ENCODE measurements around the gene LRRC43. TPM values are rescaled to one million over a fixed set of nuclear protein-coding genes. Genes with fewer than 3 reads are reported as not detected.

The LRRC43 gene
- total and polyA plus RNA-seq, 2 donors (not counting 1 experiment from before 2014, with no cell fraction given) = 0.61 to 3.6 TPM

DNA sequence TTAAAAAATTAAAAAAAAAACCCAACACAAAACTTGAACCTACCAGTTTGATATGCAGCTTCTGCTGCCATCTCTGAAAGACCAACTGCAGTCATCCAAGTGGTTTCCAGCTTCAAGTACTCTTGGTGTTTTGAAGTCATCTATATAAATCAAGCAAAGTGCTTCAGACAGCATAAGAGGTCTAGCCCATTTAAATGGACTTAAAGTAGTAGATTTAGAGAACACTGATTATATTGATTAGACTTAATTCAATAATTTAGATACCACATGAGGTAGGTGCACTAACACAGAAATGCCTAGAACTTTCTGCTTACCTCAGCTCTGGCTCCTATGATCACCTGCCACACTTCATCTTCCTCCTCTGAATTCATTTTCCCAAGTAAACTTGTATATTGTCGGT is 33.5 kb downstream of the LRRC43 start:
- no peak overlapping the region for H3K4me3 ChIP-seq (replicated peaks in 1 of 4; ENCODE audit: control extremely low read depth in 1 of 4, insufficient read depth in 1 of 4, low read depth in 3 of 4, low read length in 4 of 4)
- no peak overlapping the region for H3K9ac ChIP-seq (ENCODE audit: insufficient read depth, low read length)
- no peak for DNase-seq (ENCODE audit: low read depth in 2 of 2)
- peaks cover 3% of the 10 kb centered on the region for H3K79me2 ChIP-seq (ENCODE audit: control insufficient read depth, insufficient read depth, low read length)
- H3K27me3 ChIP-seq (ENCODE audit: control insufficient read depth, insufficient read depth, low read length) = no peaks in the 10 kb centered on the region
- H4K20me1 ChIP-seq (ENCODE audit: control insufficient read depth, extremely low read depth, insufficient read depth, low read length) = no peaks in the 10 kb centered on the region
- no peak overlapping the region for H3K27ac ChIP-seq (ENCODE audit: insufficient read depth, low read length)
- TF ChIP-seq EZH2 (IDR thresholded peaks at IDR 0.05; ENCODE audit: low read length, missing control alignments) = no peak
- TF ChIP-seq, protein P1, sequence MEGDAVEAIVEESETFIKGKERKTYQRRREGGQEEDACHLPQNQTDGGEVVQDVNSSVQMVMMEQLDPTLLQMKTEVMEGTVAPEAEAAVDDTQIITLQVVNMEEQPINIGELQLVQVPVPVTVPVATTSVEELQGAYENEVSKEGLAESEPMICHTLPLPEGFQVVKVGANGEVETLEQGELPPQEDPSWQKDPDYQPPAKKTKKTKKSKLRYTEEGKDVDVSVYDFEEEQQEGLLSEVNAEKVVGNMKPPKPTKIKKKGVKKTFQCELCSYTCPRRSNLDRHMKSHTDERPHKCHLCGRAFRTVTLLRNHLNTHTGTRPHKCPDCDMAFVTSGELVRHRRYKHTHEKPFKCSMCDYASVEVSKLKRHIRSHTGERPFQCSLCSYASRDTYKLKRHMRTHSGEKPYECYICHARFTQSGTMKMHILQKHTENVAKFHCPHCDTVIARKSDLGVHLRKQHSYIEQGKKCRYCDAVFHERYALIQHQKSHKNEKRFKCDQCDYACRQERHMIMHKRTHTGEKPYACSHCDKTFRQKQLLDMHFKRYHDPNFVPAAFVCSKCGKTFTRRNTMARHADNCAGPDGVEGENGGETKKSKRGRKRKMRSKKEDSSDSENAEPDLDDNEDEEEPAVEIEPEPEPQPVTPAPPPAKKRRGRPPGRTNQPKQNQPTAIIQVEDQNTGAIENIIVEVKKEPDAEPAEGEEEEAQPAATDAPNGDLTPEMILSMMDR (conservative IDR thresholded peaks at IDR 0.05 in 1 of 2, IDR thresholded peaks at IDR 0.05 in 1 of 2; ENCODE audit: low read depth in 1 of 2, low read length in 2 of 2) = no peak
- H3K36me3 ChIP-seq (ENCODE audit: control insufficient read depth, insufficient read depth, low read length) = peaks cover 11% of the 10 kb centered on the region
- no peaks in the 10 kb centered on the region for H3K4me1 ChIP-seq (ENCODE audit: control insufficient read depth, extremely low read depth, insufficient read depth, low read length)
- no peak overlapping the region for H3K4me2 ChIP-seq (ENCODE audit: extremely low read depth, insufficient read depth, low read length)
- no peak overlapping the region for H2AFZ ChIP-seq (ENCODE audit: low read length)
- no peaks in the 10 kb centered on the region for H3K9me3 ChIP-seq (ENCODE audit: control insufficient read depth, insufficient read depth, low read depth, low read length)

DNA sequence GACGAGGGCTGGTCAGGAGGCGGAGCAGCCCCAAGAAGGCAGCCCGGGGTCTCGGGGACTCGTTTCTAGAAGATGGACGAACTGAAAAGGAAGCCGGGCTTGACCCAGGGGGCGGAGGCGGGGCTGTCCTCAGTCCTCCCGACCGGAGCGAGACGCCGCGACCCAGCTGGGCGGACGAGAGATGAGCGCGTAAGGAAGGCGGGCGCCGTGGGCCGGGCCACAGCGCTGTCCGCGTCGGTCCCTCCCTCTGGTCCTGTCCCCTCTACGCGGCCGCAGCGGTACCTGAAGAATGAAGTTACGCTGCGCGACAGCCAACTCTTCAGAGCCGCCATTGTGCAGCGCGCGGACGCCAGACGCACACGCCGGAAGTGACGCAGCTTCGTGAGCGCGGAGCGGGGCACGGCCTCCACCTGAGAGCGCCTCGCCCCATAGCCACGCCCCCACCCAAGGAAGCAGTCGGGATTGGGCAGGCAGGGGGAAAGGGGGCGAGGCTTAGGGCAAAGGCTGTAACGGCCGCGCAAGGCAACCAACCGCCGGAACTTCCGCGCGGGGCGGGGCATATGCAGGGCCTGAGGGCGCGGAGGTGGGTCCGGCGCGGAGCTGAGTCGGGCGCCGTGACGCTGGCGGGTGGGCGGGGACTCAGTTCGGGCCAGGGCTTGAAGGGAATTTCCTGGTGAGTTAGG is 42.9 kb downstream of the LRRC43 start, which contains the start of gene DIABLO:
TSS of gene DIABLO (minus strand) at position 370 of the 683 bp plus-strand sequence. CDS start at position 332, 38 bp downstream.
- Histone ChIP-seq H3K27ac (ENCODE audit: insufficient read depth, low read length) (peak within 1 kb of the TSS; percentile 96), H4K20me1 (ENCODE audit: control insufficient read depth, extremely low read depth, insufficient read depth, low read length) (no peaks in the 10 kb centered on the region), H3K4me1 (ENCODE audit: control insufficient read depth, extremely low read depth, insufficient read depth, low read length) (peaks cover 15% of the 10 kb centered on the region), H3K9ac (ENCODE audit: insufficient read depth, low read length) (peak within 1 kb of the TSS; percentile 95), H3K4me2 (ENCODE audit: extremely low read depth, insufficient read depth, low read length) (peak within 1 kb of the TSS; percentile 76), H3K27me3 (ENCODE audit: control insufficient read depth, insufficient read depth, low read length) (no peaks in the 10 kb centered on the region), H3K9me3 (ENCODE audit: control insufficient read depth, insufficient read depth, low read depth, low read length) (no peaks in the 10 kb centered on the region), H3K36me3 (ENCODE audit: control insufficient read depth, insufficient read depth, low read length) (peaks cover 8% of the 10 kb centered on the region), H2AFZ (ENCODE audit: low read length) (peak within 1 kb of the TSS; percentile 90), H3K79me2 (ENCODE audit: control insufficient read depth, insufficient read depth, low read length) (peaks cover 35% of the 10 kb centered on the region), H3K4me3 (replicated peaks in 1 of 4; ENCODE audit: control extremely low read depth in 1 of 4, insufficient read depth in 1 of 4, low read depth in 3 of 4, low read length in 4 of 4) (peak within 1 kb of the TSS; percentile 75 to 84 (median 82))
- peak; percentile 99 for DNase-seq (ENCODE audit: low read depth in 2 of 2)
- TF ChIP-seq EZH2 (IDR thresholded peaks at IDR 0.05; ENCODE audit: low read length, missing control alignments) = no peak
- TF ChIP-seq, protein P1 (conservative IDR thresholded peaks at IDR 0.05 in 1 of 2, IDR thresholded peaks at IDR 0.05 in 1 of 2; ENCODE audit: low read depth in 1 of 2, low read length in 2 of 2) = no peak

DNA sequence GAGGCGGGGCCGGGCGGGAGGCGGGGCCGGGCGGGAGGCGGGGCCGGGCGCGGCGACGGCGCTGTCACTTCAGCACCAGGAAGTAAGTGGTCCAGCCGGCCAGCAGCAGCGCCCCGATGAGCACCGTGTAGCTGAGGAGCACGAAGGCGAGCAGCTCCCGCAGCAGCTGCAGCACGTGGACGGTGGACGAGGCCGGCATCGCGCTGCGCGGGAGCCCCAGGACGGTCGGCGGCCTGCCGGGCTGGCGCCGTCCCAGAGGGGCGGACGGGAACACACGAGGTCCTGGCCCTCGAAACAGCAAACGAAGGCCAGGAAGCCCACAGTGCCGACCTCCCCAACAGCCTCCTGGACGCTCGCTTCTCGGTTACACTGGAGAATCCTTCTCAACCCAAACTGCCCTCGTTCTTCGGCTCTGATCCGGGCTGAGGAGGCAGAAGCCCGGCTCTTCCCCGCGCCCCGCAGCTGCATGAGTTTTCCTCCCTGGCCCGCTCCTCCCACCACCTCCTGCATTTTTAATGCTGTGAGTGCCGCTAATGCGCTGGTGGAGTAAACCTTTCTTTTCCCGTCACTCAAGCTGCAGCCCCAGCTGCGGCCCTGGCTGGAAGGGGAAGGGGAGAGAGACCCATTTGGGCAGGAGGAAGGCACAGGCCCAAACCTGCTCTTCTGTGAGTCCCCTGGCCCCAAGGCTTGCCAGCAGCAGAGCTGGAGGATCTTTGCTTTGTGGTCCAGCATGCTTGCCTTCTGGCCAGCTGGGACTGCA is 43.6 kb downstream of the LRRC43 start:
- H3K4me2 ChIP-seq (ENCODE audit: extremely low read depth, insufficient read depth, low read length) = peak overlapping the region; percentile 66
- no peak overlapping the region for H3K27ac ChIP-seq (ENCODE audit: insufficient read depth, low read length)
- H3K9ac ChIP-seq (ENCODE audit: insufficient read depth, low read length) = no peak overlapping the region
- no peaks in the 10 kb centered on the region for H3K9me3 ChIP-seq (ENCODE audit: control insufficient read depth, insufficient read depth, low read depth, low read length)
- peaks cover 6% of the 10 kb centered on the region for H3K36me3 ChIP-seq (ENCODE audit: control insufficient read depth, insufficient read depth, low read length)
- H3K27me3 ChIP-seq (ENCODE audit: control insufficient read depth, insufficient read depth, low read length) = no peaks in the 10 kb centered on the region
- DNase-seq (ENCODE audit: low read depth in 2 of 2) = no peak
- TF ChIP-seq, protein P1 (conservative IDR thresholded peaks at IDR 0.05 in 1 of 2, IDR thresholded peaks at IDR 0.05 in 1 of 2; ENCODE audit: low read depth in 1 of 2, low read length in 2 of 2) = no peak
- no peak for TF ChIP-seq EZH2 (IDR thresholded peaks at IDR 0.05; ENCODE audit: low read length, missing control alignments)
- H3K79me2 ChIP-seq (ENCODE audit: control insufficient read depth, insufficient read depth, low read length) = peaks cover 32% of the 10 kb centered on the region
- peak overlapping the region in 3 of 4 experiments; percentile 22 to 51 (median 27) for H3K4me3 ChIP-seq (replicated peaks in 1 of 4; ENCODE audit: control extremely low read depth in 1 of 4, insufficient read depth in 1 of 4, low read depth in 3 of 4, low read length in 4 of 4)
- H3K4me1 ChIP-seq (ENCODE audit: control insufficient read depth, extremely low read depth, insufficient read depth, low read length) = peaks cover 15% of the 10 kb centered on the region
- no peaks in the 10 kb centered on the region for H4K20me1 ChIP-seq (ENCODE audit: control insufficient read depth, extremely low read depth, insufficient read depth, low read length)
- peak overlapping the region; percentile 24 for H2AFZ ChIP-seq (ENCODE audit: low read length)
